ENCODE measurements around the gene IRGQ. TPM values are rescaled to one million over a fixed set of nuclear protein-coding genes. Genes with fewer than 3 reads are reported as not detected.

The IRGQ gene
- total and polyA plus RNA-seq, 5 donors, result 9.4 to 29.2 (median 23.4) TPM

GRCh38 chr19:43623889-43624670 lies 28.1 kb upstream of the IRGQ start:
- ATAC-seq (no peak), DNase-seq (no peak)
- WGBS, result 79% methylated on average over 35 of the region's 35 CpGs
- no peaks in the 10 kb centered on the region for H3K9me3 ChIP-seq (ENCODE audit: control insufficient read depth, low read length)
- H3K27me3 ChIP-seq (ENCODE audit: control insufficient read depth, insufficient read depth), result no peaks in the 10 kb centered on the region
- H3K4me3 ChIP-seq (ENCODE audit: low read length), result no peak overlapping the region
- no peak overlapping the region for H3K27ac ChIP-seq (ENCODE audit: low read length)
- H3K4me1 ChIP-seq (ENCODE audit: control insufficient read depth, insufficient read depth, low read length), result no peaks in the 10 kb centered on the region
- intact Hi-C loops (cut with DNase I), result no loop called here

GRCh38 chr19:43622956-43623355 lies 27.0 kb upstream of the IRGQ start:
- intact Hi-C loops (cut with DNase I), result no loop called here
- ATAC-seq, result no peak
- 85% methylated on average over 1 of the region's 1 CpG for WGBS
- H3K27me3 ChIP-seq (ENCODE audit: control insufficient read depth, insufficient read depth), result no peaks in the 10 kb centered on the region
- no peaks in the 10 kb centered on the region for H3K4me1 ChIP-seq (ENCODE audit: control insufficient read depth, insufficient read depth, low read length)
- no peak overlapping the region for H3K27ac ChIP-seq (ENCODE audit: low read length)
- no peaks in the 10 kb centered on the region for H3K9me3 ChIP-seq (ENCODE audit: control insufficient read depth, low read length)
- H3K4me3 ChIP-seq (ENCODE audit: low read length), result no peak overlapping the region
- DNase-seq, result no peak

- DNase-seq (no peak), ATAC-seq (no peak)
- H3K4me3 ChIP-seq (ENCODE audit: low read length), result no peak overlapping the region
- no peaks in the 10 kb centered on the region for H3K9me3 ChIP-seq (ENCODE audit: control insufficient read depth, low read length)
- H3K27ac ChIP-seq (ENCODE audit: low read length), result no peak overlapping the region
- WGBS, result 52% methylated on average over 4 of the region's 4 CpGs
- no peaks in the 10 kb centered on the region for H3K4me1 ChIP-seq (ENCODE audit: control insufficient read depth, insufficient read depth, low read length)
- no peaks in the 10 kb centered on the region for H3K27me3 ChIP-seq (ENCODE audit: control insufficient read depth, insufficient read depth)
- intact Hi-C loops (cut with DNase I), result no loop called here
These were observed 26.1 kb upstream of the IRGQ start for GRCh38 chr19:43622070-43622469.

- DNase-seq (peak in 1 of 3 donors; percentile 95), ATAC-seq (peak in 1 of 2 donors; percentile 3)
- intact Hi-C loops (cut with DNase I), result no loop called here
- Histone ChIP-seq H3K4me1 (ENCODE audit: control insufficient read depth, insufficient read depth, low read length) (no peaks in the 10 kb centered on the region), H3K4me3 (ENCODE audit: low read length) (peak overlapping the region; percentile 51), H3K9me3 (ENCODE audit: control insufficient read depth, low read length) (no peaks in the 10 kb centered on the region), H3K27ac (ENCODE audit: low read length) (peak overlapping the region; percentile 69), H3K27me3 (ENCODE audit: control insufficient read depth, insufficient read depth) (no peaks in the 10 kb centered on the region)
- 40% methylated on average over 23 of the region's 23 CpGs for WGBS
These were observed 24.4 kb upstream of the IRGQ start for GRCh38 chr19:43620061-43621001.

GRCh38 chr19:43619262-43620060 lies 23.5 kb upstream of the IRGQ start, which contains the start of gene ZNF428:
ZNF428 (minus strand) TSS chr19:43619629; CDS start chr19:43614304, 5,325 bp downstream.
- intact Hi-C loops (cut with DNase I), result no loop called here
- DNase-seq, result peak; percentile 92 to 96 (median 95)
- Histone ChIP-seq H3K4me3 (ENCODE audit: low read length) (peak within 1 kb of the TSS; percentile 51), H3K9me3 (ENCODE audit: control insufficient read depth, low read length) (no peaks in the 10 kb centered on the region), H3K4me1 (ENCODE audit: control insufficient read depth, insufficient read depth, low read length) (no peaks in the 10 kb centered on the region), H3K27ac (ENCODE audit: low read length) (peak within 1 kb of the TSS; percentile 69), H3K27me3 (ENCODE audit: control insufficient read depth, insufficient read depth) (no peaks in the 10 kb centered on the region)
- ATAC-seq, result peak; percentile 96
- WGBS, result under 1% methylated on average over 81 of the region's 81 CpGs

- no peaks in the 10 kb centered on the region for H3K9me3 ChIP-seq (ENCODE audit: control insufficient read depth, low read length)
- intact Hi-C loops (cut with DNase I), result no loop called here
- H3K4me1 ChIP-seq (ENCODE audit: control insufficient read depth, insufficient read depth, low read length), result no peaks in the 10 kb centered on the region
- no peak for DNase-seq
- peak overlapping the region; percentile 69 for H3K27ac ChIP-seq (ENCODE audit: low read length)
- H3K4me3 ChIP-seq (ENCODE audit: low read length), result peak overlapping the region; percentile 51
- under 1% methylated on average over 14 of the region's 14 CpGs for WGBS
- no peaks in the 10 kb centered on the region for H3K27me3 ChIP-seq (ENCODE audit: control insufficient read depth, insufficient read depth)
- ATAC-seq, result peak; percentile 3 to 39
These were observed 23.0 kb upstream of the IRGQ start for GRCh38 chr19:43618921-43619261.

GRCh38 chr19:43616954-43617353 lies 21.0 kb upstream of the IRGQ start:
- H3K27ac ChIP-seq (ENCODE audit: low read length), result no peak overlapping the region
- DNase-seq, result no peak
- H3K4me1 ChIP-seq (ENCODE audit: control insufficient read depth, insufficient read depth, low read length), result no peaks in the 10 kb centered on the region
- no peaks in the 10 kb centered on the region for H3K27me3 ChIP-seq (ENCODE audit: control insufficient read depth, insufficient read depth)
- WGBS, result 87% methylated on average over 6 of the region's 6 CpGs
- intact Hi-C loops (cut with DNase I), result no loop called here
- H3K9me3 ChIP-seq (ENCODE audit: control insufficient read depth, low read length), result no peaks in the 10 kb centered on the region
- no peak overlapping the region for H3K4me3 ChIP-seq (ENCODE audit: low read length)
- ATAC-seq, result no peak

- ATAC-seq, result no peak
- Histone ChIP-seq H3K27me3 (ENCODE audit: control insufficient read depth, insufficient read depth) (no peaks in the 10 kb centered on the region), H3K4me1 (ENCODE audit: control insufficient read depth, insufficient read depth, low read length) (no peaks in the 10 kb centered on the region), H3K27ac (ENCODE audit: low read length) (no peak overlapping the region), H3K4me3 (ENCODE audit: low read length) (no peak overlapping the region), H3K9me3 (ENCODE audit: control insufficient read depth, low read length) (no peaks in the 10 kb centered on the region)
- no peak for DNase-seq
- intact Hi-C loops (cut with DNase I), result no loop called here
- WGBS, result 70% methylated on average over 1 of the region's 1 CpG
These were observed 20.4 kb upstream of the IRGQ start for GRCh38 chr19:43616306-43616705.

- intact Hi-C loops (cut with DNase I), result no loop called here
- Histone ChIP-seq H3K27me3 (ENCODE audit: control insufficient read depth, insufficient read depth) (no peaks in the 10 kb centered on the region), H3K9me3 (ENCODE audit: control insufficient read depth, low read length) (no peaks in the 10 kb centered on the region), H3K4me1 (ENCODE audit: control insufficient read depth, insufficient read depth, low read length) (no peaks in the 10 kb centered on the region), H3K4me3 (ENCODE audit: low read length) (no peak overlapping the region), H3K27ac (ENCODE audit: low read length) (no peak overlapping the region)
- no peak for DNase-seq
- WGBS, result 94% methylated on average over 12 of the region's 12 CpGs
- ATAC-seq, result no peak
These were observed 16.4 kb upstream of the IRGQ start for GRCh38 chr19:43612374-43612773.

- ATAC-seq, result no peak
- Histone ChIP-seq H3K4me3 (ENCODE audit: low read length) (no peak within 1 kb of the TSS), H3K27me3 (ENCODE audit: control insufficient read depth, insufficient read depth) (no peaks in the 10 kb centered on the region), H3K4me1 (ENCODE audit: control insufficient read depth, insufficient read depth, low read length) (no peaks in the 10 kb centered on the region), H3K9me3 (ENCODE audit: control insufficient read depth, low read length) (no peaks in the 10 kb centered on the region), H3K27ac (ENCODE audit: low read length) (no peak within 1 kb of the TSS)
- DNase-seq, result no peak
- 88% methylated on average over 3 of the region's 3 CpGs for WGBS
- intact Hi-C loops (cut with DNase I), result no loop called here
These were observed 15.9 kb upstream of the IRGQ start, which contains the start of gene SRRM5 for GRCh38 chr19:43611788-43612187. SRRM5 (plus strand) TSS chr19:43612088; CDS start chr19:43612122, 34 bp downstream.
